Measurements from ENCODE around the gene EXOC2. TPM values are rescaled to one million over a fixed set of nuclear protein-coding genes. Genes with fewer than 3 reads are reported as not detected.

The EXOC2 gene
- total RNA-seq, 1 experiment from 2014 or later: 41.4 TPM

GRCh38 chr6:473356-473755, 219.6 kb downstream of the EXOC2 start:
- no peaks in the 10 kb centered on the region; the same call in 1 of the 2 replicates for H3K27me3 ChIP-seq (ENCODE audit: control insufficient read depth, insufficient read depth, low read length)
- H3K36me3 ChIP-seq (replicated peaks; ENCODE audit: control insufficient read depth, insufficient read depth, low read length): no peaks in the 10 kb centered on the region
- no peak overlapping the region for H3K4me3 ChIP-seq (ENCODE audit: insufficient read depth, low read depth, low read length)
- DNase-seq: no peak

DNA sequence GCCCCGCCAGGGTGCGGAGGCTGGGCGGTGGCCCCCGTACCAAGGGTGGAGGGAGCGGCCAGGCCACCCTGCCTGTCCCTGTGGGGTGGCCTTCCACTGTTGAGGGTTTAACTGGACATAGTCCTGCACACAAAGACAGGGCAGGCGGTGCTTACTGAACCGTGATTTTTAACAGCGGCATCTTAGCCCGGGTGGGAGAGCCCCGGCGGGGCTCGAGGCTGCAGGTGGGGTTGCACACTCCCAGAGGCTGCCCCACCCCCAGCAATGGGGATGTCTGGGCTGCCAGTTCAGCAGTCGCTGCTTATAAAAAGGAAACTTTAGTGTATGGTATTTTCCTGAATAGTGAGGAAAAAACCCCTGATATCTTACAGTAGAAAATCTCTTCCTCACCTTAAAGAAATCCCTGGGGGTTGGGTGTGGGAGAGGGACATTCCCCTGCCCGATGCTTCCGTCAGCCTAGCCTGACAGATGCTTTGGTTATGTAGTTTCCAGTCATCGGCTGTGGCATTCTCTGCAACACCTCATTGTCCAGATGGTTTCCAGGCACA, 222.0 kb downstream of the EXOC2 start:
- DNase-seq: peak; percentile 23
- Histone ChIP-seq H3K4me3 (ENCODE audit: insufficient read depth, low read depth, low read length) (no peak overlapping the region), H3K27me3 (ENCODE audit: control insufficient read depth, insufficient read depth, low read length) (no peaks in the 10 kb centered on the region; the same call in 1 of the 2 replicates), H3K36me3 (replicated peaks; ENCODE audit: control insufficient read depth, insufficient read depth, low read length) (no peaks in the 10 kb centered on the region)

DNA sequence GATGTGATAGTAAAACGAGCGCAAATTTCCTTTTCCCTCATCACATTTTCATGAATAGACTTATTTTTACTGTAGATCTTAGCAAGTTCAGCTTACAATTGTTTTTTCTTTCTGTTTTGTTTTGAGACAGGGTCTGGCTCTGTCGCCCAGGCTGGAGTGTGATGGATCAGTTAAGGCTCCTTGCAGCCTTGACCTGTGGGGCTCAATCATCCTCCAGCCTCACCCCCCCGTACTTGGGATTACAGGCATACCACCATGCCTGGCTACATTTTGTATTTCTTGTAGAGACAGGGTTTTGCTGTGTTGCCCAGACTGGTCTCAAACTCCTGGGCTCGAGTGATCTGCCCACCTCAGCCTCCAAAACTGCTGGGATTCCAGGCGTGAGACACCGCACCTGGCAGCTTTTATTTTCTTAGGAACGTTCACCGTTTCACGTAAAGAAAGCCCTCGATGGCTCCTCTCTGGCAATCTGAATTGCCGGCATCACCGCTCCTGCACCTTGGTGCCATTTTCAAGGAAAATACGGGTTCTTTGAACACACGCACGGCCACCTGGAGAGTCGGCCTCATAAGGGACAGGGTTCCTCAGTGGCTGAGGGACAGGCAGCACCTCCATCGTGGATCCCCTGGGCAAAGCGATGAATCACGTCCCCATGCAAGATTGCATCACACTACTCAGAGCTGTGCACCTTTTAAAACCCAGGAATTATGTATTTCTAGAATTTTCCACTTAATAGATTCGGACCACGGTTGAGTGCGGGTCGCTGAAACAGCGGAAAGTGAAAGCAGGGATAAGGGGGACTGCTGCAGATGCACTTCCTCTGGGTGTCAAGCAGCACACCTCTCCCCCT, 222.7 kb downstream of the EXOC2 start:
- H3K27me3 ChIP-seq (ENCODE audit: control insufficient read depth, insufficient read depth, low read length): no peaks in the 10 kb centered on the region; the same call in 1 of the 2 replicates
- no peak overlapping the region for H3K4me3 ChIP-seq (ENCODE audit: insufficient read depth, low read depth, low read length)
- DNase-seq: no peak
- H3K36me3 ChIP-seq (replicated peaks; ENCODE audit: control insufficient read depth, insufficient read depth, low read length): no peaks in the 10 kb centered on the region

GRCh38 chr6:467671-468082, 225.3 kb downstream of the EXOC2 start:
- Histone ChIP-seq H3K4me3 (ENCODE audit: insufficient read depth, low read depth, low read length) (no peak overlapping the region), H3K36me3 (replicated peaks; ENCODE audit: control insufficient read depth, insufficient read depth, low read length) (no peaks in the 10 kb centered on the region), H3K27me3 (ENCODE audit: control insufficient read depth, insufficient read depth, low read length) (no peaks in the 10 kb centered on the region)
- peak; percentile 27 for DNase-seq

DNA sequence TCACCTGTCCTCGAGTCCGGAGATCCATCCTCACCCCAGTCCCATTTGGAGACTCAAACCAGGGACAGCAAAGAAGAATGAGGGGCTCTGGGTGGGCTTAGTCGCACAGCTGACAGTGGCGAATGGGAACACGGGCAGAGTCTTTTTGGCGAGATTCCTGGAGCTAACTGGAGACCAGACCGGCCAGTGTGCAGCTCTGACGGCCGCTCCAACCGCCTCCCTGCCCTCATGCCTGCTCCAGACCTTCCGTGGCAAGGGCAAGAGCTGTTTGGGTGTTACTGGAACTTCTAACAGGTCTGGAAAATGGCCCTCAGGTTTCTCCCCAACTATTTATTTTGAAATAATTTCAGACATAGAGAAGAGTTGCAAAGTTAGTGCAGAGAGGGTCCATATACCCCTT, 225.8 kb downstream of the EXOC2 start:
- Histone ChIP-seq H3K36me3 (replicated peaks; ENCODE audit: control insufficient read depth, insufficient read depth, low read length) (no peaks in the 10 kb centered on the region), H3K4me3 (ENCODE audit: insufficient read depth, low read depth, low read length) (no peak overlapping the region), H3K27me3 (ENCODE audit: control insufficient read depth, insufficient read depth, low read length) (no peaks in the 10 kb centered on the region)
- DNase-seq: peak; percentile 29

DNA sequence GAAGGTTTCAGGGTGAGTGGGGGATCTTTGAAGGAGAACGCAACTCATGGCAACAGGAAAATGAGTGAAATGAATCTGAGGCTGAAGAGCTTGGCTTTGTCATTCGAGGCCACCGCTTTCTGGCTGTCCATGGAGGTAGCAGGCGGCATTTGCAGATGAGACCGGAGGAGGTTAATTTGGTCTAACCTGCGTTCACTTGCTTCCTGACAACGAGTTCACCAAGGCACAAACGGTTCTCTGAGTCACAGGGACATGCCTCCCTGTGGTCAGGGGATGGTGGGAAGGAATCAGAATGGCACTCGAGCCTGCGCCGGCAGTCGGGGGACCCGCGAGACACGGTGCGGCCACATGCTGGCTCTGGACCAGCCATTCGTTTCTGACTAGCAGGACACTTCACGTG, 226.4 kb downstream of the EXOC2 start:
- Histone ChIP-seq H3K27me3 (ENCODE audit: control insufficient read depth, insufficient read depth, low read length) (no peaks in the 10 kb centered on the region), H3K36me3 (replicated peaks; ENCODE audit: control insufficient read depth, insufficient read depth, low read length) (no peaks in the 10 kb centered on the region), H3K4me3 (ENCODE audit: insufficient read depth, low read depth, low read length) (no peak overlapping the region)
- no peak for DNase-seq

DNA sequence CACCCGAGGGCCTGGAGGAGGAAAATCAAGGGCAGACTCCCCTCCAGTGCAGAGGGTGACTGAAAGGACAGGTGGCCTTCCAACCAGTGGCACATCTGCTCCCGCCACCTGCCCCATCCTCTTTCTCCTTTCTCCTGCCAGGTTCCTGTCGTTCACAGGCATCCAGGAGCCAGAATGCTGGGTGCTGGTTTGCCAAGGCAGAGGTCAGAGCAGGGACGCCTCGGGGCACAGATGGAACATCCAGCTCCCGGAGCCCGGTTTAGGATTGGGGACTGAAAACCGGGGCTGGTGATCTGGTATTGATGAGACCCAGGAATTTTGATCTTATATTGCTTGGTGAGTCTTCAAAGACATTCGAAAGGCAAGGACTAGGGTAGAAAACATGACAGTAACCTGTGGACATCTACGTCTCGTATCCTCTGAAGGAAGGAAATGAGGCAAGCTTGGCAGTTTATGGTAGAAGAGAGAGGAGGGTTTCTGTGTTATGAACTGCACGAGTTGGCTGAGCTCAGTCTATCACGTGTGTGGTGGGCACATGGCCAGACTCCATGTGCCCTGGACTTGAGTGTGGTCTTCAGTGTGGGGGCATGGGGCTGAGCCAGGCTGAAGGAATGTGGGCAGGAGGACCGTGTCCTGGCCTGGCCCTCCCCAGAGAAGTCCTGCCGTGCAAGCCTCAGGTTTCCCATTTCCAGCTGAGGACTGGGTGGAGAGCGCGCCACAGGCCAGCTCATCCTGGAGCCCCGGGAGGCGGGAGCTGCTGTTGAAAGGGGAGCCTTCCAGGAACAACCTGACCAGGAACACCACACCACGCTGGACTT, 227.2 kb downstream of the EXOC2 start:
- no peak overlapping the region for H3K4me3 ChIP-seq (ENCODE audit: insufficient read depth, low read depth, low read length)
- no peaks in the 10 kb centered on the region for H3K36me3 ChIP-seq (replicated peaks; ENCODE audit: control insufficient read depth, insufficient read depth, low read length)
- no peaks in the 10 kb centered on the region for H3K27me3 ChIP-seq (ENCODE audit: control insufficient read depth, insufficient read depth, low read length)
- DNase-seq: no peak

DNA sequence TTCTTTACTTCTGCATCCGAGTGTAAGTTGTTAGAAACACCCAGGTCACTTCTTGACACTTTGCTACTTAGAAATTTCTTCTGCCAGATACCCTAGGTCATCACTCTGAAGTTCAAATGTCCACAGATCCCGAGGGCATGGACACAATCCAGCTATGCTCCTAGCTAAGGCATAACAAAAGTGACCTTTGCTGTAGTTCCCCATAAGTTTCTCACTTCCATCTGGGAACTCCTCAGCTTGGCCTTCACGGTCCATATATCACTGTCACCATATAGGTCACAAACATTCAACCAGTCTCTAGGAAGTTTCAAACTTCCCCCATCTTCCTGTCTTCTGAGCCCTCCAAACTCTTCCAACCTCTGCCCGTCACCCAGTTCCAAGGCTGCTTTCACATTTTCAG, 236.1 kb downstream of the EXOC2 start:
- H3K36me3 ChIP-seq (replicated peaks; ENCODE audit: control insufficient read depth, insufficient read depth, low read length): no peaks in the 10 kb centered on the region
- DNase-seq: no peak
- no peak overlapping the region for H3K4me3 ChIP-seq (ENCODE audit: insufficient read depth, low read depth, low read length)

GRCh38 chr6:456358-456867, 236.5 kb downstream of the EXOC2 start:
- Histone ChIP-seq H3K36me3 (replicated peaks; ENCODE audit: control insufficient read depth, insufficient read depth, low read length) (no peaks in the 10 kb centered on the region), H3K4me3 (ENCODE audit: insufficient read depth, low read depth, low read length) (no peak overlapping the region), H3K27me3 (ENCODE audit: control insufficient read depth, insufficient read depth, low read length) (no peaks in the 10 kb centered on the region)
- no peak for DNase-seq

More for the DNA sequence above, 236.1 kb downstream of the EXOC2 start:
- H3K27me3 ChIP-seq (ENCODE audit: control insufficient read depth, insufficient read depth, low read length): no peaks in the 10 kb centered on the region

- no peak overlapping the region for H3K4me3 ChIP-seq (ENCODE audit: insufficient read depth, low read depth, low read length)
- DNase-seq: no peak
- H3K27me3 ChIP-seq (ENCODE audit: control insufficient read depth, insufficient read depth, low read length): no peaks in the 10 kb centered on the region
- no peaks in the 10 kb centered on the region for H3K36me3 ChIP-seq (replicated peaks; ENCODE audit: control insufficient read depth, insufficient read depth, low read length)
Observed at GRCh38 chr6:455835-456234, 237.1 kb downstream of the EXOC2 start.

DNA sequence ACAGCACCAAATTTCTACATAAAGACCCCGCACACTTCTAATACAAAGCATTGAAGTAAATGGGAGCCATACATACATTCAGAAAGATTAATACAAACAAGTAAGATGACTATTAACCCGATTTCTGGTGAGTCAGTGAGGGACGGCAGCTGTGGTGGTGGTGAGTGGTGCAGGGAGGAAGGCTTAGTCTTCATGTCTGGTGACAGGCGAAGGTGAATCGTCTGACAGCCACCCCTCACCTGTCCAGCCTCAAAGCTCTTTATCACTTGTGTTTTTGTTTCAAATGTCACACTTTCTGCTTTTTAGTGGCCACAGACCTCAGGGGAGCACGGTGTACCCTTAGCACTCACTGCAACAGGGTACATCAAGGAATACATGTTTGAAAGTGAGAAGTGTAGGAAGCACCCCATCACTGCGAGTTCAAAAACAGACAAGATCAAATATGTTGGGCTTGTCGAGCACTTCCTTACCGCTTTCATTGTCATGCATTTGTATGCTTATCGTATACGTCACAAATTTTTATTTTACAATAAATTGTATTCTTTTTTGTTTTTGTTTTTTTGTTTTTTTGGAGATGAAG, 237.8 kb downstream of the EXOC2 start:
- Histone ChIP-seq H3K4me3 (ENCODE audit: insufficient read depth, low read depth, low read length) (no peak overlapping the region), H3K27me3 (ENCODE audit: control insufficient read depth, insufficient read depth, low read length) (no peaks in the 10 kb centered on the region), H3K36me3 (replicated peaks; ENCODE audit: control insufficient read depth, insufficient read depth, low read length) (no peaks in the 10 kb centered on the region)
- DNase-seq: no peak

GRCh38 chr6:454148-454991, 238.6 kb downstream of the EXOC2 start:
- H3K4me3 ChIP-seq (ENCODE audit: insufficient read depth, low read depth, low read length): no peak overlapping the region
- no peaks in the 10 kb centered on the region for H3K27me3 ChIP-seq (ENCODE audit: control insufficient read depth, insufficient read depth, low read length)
- no peaks in the 10 kb centered on the region for H3K36me3 ChIP-seq (replicated peaks; ENCODE audit: control insufficient read depth, insufficient read depth, low read length)
- DNase-seq: no peak

DNA sequence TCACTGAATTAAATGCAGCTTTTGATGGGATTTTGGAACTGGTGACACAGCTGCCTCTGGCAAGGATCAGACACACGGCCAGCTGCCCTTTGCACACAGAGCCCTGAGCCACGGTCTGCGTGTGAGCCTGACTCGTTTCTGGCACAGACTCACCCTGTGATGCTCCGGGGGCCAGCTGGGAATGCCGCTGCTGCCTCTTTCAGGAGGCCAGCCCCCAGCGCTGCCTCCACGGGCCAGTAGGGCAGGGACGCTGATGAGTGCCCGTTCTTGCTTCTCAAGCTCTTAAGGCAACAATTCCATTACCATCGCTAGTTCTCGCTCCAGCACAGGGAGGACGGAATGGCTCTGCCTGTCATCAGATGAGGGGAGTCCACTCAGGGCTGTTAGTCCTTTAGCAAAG, 239.8 kb downstream of the EXOC2 start:
- H3K27me3 ChIP-seq (ENCODE audit: control insufficient read depth, insufficient read depth, low read length): no peaks in the 10 kb centered on the region
- DNase-seq: no peak

More for the DNA sequence above, 239.8 kb downstream of the EXOC2 start:
- Histone ChIP-seq H3K36me3 (replicated peaks; ENCODE audit: control insufficient read depth, insufficient read depth, low read length) (no peaks in the 10 kb centered on the region), H3K4me3 (ENCODE audit: insufficient read depth, low read depth, low read length) (no peak overlapping the region)

Measured in H7 (cell line).